Activated B cell treated with CpG ODN at 0.5 μM for 24 hours (primary cell): ENCODE data around the gene ASCC1. TPM values are rescaled to one million over a fixed set of nuclear protein-coding genes. Genes with fewer than 3 reads are reported as not detected.
A peak's percentile ranks its signal among the peaks of the same experiment; 100 is the strongest.

Source experiments
- ATAC-seq: fragments of 200-7000 bp; cut with Tn5 transposase; one replicate; pipeline ENCODE4 v1.10.0; 2021; ENCODE audit warnings: low read depth, mild to moderate bottlenecking, moderate library complexity
- CTCF ChIA-PET: fragments of 350-600 bp; sonication (Branson Sonifier 250); formaldehyde crosslinking; loops from one replicate; lab custom pipeline; 2021; ENCODE audit warnings: antibody characterized with exemption; lab: Charles Lee
- POLR2A ChIA-PET: fragments of 350-600 bp; sonication (Branson Sonifier 250); formaldehyde crosslinking; loops from one replicate; lab custom pipeline; 2021; ENCODE audit warnings: antibody characterized with exemption; lab: Charles Lee
- DNase-seq: peaks from one replicate; pipeline ENCODE4 v3.0.0; 2022
- H3K27ac Mint-ChIP-seq: one replicate; pipeline ENCODE4 v1.8.0; 2020; ENCODE audit warnings: mixed read lengths
- H3K27me3 Mint-ChIP-seq: one replicate; pipeline ENCODE4 v1.8.0; 2021; ENCODE audit warnings: mixed read lengths
- H3K36me3 Mint-ChIP-seq: one replicate; pipeline ENCODE4 v1.8.0; 2021; ENCODE audit warnings: low read depth, mixed read lengths
- H3K4me1 Mint-ChIP-seq: one replicate; pipeline ENCODE4 v1.8.0; 2021; ENCODE audit warnings: mixed read lengths
- H3K4me3 Mint-ChIP-seq: one replicate; pipeline ENCODE4 v1.8.0; 2020; ENCODE audit warnings: mild to moderate bottlenecking, mixed read lengths
- H3K9me3 Mint-ChIP-seq: one replicate; pipeline ENCODE4 v1.8.0; 2020; ENCODE audit warnings: mixed read lengths
- intact Hi-C: fragments of 100-400 bp; cut with micrococcal nuclease; formaldehyde crosslinking; loops from one replicate; pipeline ENCODE4 v1.15.1; 2024
- total RNA-seq: library from RNA; stranded (reverse); gene quantifications from 2 replicates; pipeline ENCODE4 v1.2.3, GENCODE V29; 2022
- TF ChIP-seq, protein P1 (sequence below): fragments of 200-600 bp; IDR thresholded peaks from one replicate; pipeline ENCODE4 v1.8.0; 2022; ENCODE audit warnings: antibody characterized with exemption, mild to moderate bottlenecking

ASCC1 gene
- total RNA-seq, 1 donor from 2014 or later, result 42.6 TPM

DNA sequence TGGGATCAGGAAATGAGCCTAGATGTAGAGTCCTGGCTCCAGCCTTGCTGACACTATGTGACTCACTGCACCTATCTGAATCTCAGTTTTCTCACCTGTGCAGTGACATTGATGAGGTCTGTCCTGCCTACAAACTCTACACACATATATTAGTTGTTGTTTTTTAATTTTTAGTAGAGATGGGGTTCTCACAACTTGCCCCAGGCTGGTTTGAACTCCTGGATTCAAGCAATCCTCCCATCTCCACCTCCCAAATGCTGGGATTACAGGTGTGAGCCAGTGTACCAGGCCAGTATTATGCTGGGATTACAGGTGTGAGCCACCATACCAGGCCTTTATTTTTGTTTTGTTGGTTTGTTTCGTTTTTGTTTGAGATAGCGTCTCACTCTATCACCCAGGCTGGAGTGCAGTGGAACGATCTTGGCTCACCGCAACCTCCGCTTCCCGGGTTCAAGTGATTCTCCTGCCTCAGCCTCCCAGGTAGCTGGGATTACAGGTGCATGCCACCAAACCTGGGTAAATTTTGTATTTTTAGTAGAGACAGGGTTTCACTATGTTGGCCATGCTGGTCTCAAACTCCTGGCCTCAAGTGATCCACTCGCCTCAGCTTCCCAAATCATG is 45.8 kb upstream of the ASCC1 start:
- intact Hi-C loops, result loop anchor here (1.0 kb wide), 5 partner anchors 11 to 73 kb away; partner anchors contain the start of gene DDIT4
- Mint-ChIP-seq H3K36me3 (peaks cover 3% of the 10 kb centered on the region), H3K27me3 (no peaks in the 10 kb centered on the region), H3K4me3 (peak overlapping the region; percentile 91), H3K27ac (peak overlapping the region; percentile 96), H3K4me1 (peaks cover 52% of the 10 kb centered on the region), H3K9me3 (no peaks in the 10 kb centered on the region)
- TF ChIP-seq, protein P1, sequence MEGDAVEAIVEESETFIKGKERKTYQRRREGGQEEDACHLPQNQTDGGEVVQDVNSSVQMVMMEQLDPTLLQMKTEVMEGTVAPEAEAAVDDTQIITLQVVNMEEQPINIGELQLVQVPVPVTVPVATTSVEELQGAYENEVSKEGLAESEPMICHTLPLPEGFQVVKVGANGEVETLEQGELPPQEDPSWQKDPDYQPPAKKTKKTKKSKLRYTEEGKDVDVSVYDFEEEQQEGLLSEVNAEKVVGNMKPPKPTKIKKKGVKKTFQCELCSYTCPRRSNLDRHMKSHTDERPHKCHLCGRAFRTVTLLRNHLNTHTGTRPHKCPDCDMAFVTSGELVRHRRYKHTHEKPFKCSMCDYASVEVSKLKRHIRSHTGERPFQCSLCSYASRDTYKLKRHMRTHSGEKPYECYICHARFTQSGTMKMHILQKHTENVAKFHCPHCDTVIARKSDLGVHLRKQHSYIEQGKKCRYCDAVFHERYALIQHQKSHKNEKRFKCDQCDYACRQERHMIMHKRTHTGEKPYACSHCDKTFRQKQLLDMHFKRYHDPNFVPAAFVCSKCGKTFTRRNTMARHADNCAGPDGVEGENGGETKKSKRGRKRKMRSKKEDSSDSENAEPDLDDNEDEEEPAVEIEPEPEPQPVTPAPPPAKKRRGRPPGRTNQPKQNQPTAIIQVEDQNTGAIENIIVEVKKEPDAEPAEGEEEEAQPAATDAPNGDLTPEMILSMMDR, result no peak
- ChIA-PET POLR2A (interaction anchor here (0.6 to 14.1 kb wide), 21 partner anchors 9 to 834 kb away, joined by 3 to 380 read pairs (median 6); partner anchors contain the start of genes ANAPC16, ASCC1, DDIT4 and SPOCK2), CTCF (interaction anchor here (0.8 to 2.4 kb wide), 9 partner anchors 13 to 74 kb away, joined by 3 to 21 read pairs (median 5); partner anchors contain the start of genes ASCC1 and DDIT4)
- peak; percentile 6 for ATAC-seq
- DNase-seq, result no peak

DNA sequence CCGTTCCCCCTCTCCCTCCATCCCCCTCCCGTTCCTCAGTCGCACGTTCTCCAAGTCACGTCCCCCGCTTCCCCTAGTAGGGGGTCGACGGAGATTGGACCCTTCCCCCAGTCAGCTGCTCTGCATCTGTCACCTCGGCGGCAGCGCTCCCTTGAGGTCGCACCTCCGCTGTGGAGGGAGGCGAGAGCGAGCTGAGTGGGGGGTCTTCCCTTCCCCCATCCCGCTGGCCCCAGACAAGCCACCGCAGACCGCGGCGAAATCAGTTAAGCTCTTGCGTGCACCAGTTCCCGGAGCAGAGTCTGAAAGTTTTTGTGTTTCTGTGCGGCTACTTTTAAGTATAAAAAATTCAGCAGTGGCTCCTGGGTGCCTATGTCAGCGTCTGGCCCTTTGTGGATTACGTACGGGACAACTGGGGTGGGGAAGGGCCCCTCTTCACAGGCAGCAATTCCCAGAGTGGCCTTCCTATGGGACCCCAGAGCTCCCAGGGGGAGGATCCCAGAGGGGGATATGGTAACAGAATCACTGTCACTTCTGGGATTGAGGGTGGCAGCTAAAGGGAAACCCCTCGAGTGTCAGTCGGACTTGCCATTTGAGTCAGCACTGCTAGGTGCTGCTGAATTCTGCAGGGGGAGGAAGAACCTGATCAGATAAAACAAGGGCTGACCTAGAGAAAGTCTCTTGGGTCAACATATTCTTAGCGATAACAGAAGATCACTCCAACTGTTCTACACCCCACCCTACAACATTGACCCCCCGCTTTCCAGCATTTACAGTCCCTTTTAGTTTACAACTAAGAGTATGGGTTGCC is 45.1 kb upstream of the ASCC1 start:
- TF ChIP-seq, protein P1, result no peak
- Mint-ChIP-seq H3K36me3 (peaks cover 3% of the 10 kb centered on the region), H3K9me3 (no peaks in the 10 kb centered on the region), H3K27ac (peak overlapping the region; percentile 96), H3K27me3 (no peaks in the 10 kb centered on the region), H3K4me3 (peak overlapping the region; percentile 91), H3K4me1 (peaks cover 57% of the 10 kb centered on the region)
- ChIA-PET POLR2A (interaction anchor here (0.6 to 14.1 kb wide), 35 partner anchors 8 to 835 kb away, joined by 3 to 380 read pairs (median 6); partner anchors contain the start of genes ANAPC16, ASCC1, DDIT4 and PSAP), CTCF (interaction anchor here (0.7 to 2.4 kb wide), 14 partner anchors 14 to 365 kb away, joined by 3 to 21 read pairs (median 4); partner anchors contain the start of genes ASCC1 and DDIT4)
- peak; percentile 70 for DNase-seq
- ATAC-seq, result peak; percentile 57
- intact Hi-C loops, result loop anchor here (1.0 kb wide), 5 partner anchors 12 to 74 kb away; partner anchors contain the start of gene DDIT4

DNA sequence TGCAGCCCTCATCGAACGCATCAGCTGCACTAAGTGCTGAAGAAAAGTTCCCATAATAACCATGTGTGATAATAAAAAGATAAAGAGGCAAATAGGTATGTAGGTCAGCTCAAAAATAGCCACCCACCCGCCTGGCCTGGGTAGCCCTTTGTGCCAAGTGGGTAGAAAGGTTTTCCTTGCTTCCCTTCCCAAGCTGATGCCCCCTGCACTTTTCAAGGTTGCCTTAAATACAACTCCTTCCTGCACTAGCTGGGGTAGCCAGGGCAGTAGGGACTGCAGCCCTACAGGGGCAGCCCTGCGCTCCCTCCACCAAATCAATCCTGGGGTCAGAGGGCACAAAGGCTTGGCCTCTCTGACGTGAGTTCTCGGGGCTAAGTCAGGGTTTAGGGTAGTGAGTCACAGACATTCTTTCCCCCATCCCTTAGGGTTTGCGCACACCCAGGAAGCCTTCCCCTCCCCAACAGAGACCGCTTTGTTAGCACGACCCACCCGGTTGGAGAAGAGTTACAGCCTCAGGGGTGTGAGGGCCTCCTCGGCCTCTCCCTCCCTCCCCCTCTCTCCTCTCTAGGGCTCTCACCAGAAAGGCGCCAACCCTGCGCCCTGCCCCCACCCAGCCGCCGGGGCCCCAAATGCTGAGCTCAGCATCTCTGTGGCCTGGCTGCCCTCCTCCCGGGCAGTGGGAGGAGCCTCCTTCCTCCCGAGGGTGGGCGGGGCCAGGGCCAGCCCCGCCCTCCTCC is 44.3 kb upstream of the ASCC1 start:
- H3K36me3 Mint-ChIP-seq, result peaks cover 3% of the 10 kb centered on the region
- peaks cover 60% of the 10 kb centered on the region for H3K4me1 Mint-ChIP-seq
- ATAC-seq (peak; percentile 71), DNase-seq (no peak)
- peak overlapping the region; percentile 96 for H3K27ac Mint-ChIP-seq
- CTCF ChIA-PET, result interaction anchor here (0.9 to 2.4 kb wide), 11 partner anchors 15 to 364 kb away, joined by 3 to 21 read pairs (median 4); partner anchors contain the start of genes ASCC1 and DDIT4
- no peaks in the 10 kb centered on the region for H3K9me3 Mint-ChIP-seq
- POLR2A ChIA-PET, result interaction anchor here (0.5 to 14.1 kb wide), 32 partner anchors 7 to 835 kb away, joined by 3 to 380 read pairs (median 6); partner anchors contain the start of genes ANAPC16, ASCC1, DDIT4 and PSAP
- TF ChIP-seq, protein P1, result no peak
- H3K27me3 Mint-ChIP-seq, result no peaks in the 10 kb centered on the region
- intact Hi-C loops, result no loop called here
- H3K4me3 Mint-ChIP-seq, result peak overlapping the region; percentile 91

DNA sequence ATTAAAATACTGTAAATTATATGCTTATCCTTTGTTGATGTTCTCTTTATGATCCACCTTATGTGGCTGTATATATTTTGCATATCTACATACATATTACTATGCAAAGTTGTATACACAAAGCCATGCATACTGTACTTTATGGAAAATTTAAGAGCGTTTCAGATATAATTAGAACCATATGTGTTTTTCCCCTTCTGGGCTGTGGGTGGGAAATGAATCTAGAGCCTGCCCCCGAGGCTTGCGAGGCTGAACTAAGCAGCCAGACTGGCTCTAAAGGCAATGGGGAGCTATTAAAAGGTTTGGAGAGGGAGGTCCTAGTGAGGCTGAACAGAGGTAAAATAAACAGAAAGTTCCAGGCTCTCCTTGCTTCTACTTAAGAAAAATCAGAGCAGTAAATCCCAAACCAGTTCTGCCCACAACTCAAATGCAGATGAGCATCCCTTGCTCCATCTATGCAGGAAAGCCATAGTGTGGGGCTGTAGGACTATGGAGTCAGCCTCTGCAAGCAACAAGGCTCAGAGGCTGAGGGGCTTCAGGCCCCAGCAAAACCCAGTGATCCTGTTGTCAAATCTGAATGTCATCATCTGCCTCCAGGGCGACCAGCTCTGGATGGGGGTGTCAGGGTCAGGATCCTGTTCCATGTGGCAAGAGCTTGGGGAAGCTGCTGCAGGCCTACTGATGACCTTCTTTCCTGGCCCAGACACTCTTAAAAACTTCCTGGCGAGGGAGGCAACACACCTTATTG is 43.6 kb upstream of the ASCC1 start:
- TF ChIP-seq, protein P1, result no peak
- Mint-ChIP-seq H3K4me3 (peak overlapping the region; percentile 91), H3K27ac (peak overlapping the region; percentile 96), H3K4me1 (peaks cover 67% of the 10 kb centered on the region), H3K27me3 (no peaks in the 10 kb centered on the region), H3K36me3 (peaks cover 3% of the 10 kb centered on the region), H3K9me3 (no peaks in the 10 kb centered on the region)
- intact Hi-C loops, result no loop called here
- DNase-seq (no peak), ATAC-seq (no peak)
- POLR2A ChIA-PET, result interaction anchor here (0.5 to 14.1 kb wide), 15 partner anchors 11 to 606 kb away, joined by 3 to 380 read pairs (median 31); partner anchors contain the start of genes ANAPC16, ASCC1 and DDIT4
- CTCF ChIA-PET, result interaction anchor here (0.9 to 2.4 kb wide), 7 partner anchors 11 to 134 kb away, joined by 3 to 21 read pairs (median 4); partner anchors contain the start of gene DDIT4
